Hepatocyte (in vitro differentiated cells): ENCODE data around the gene RPH3AL. TPM values are rescaled to one million over a fixed set of nuclear protein-coding genes. Genes with fewer than 3 reads are reported as not detected.

ENCODE experiments used
- DNase-seq: peaks from one replicate; pipeline ENCODE4 v3.0.0-alpha.2; 2016; ENCODE audit warnings: low spot score
- H2AFZ ChIP-seq: fragments of 200-600 bp; sonication (generic); 2 replicates; pipeline ENCODE4 v1.6.0; 2016; ENCODE audit warnings: antibody characterized with exemption, mild to moderate bottlenecking
- H3K27ac ChIP-seq: fragments of 200-600 bp; sonication (generic); 2 replicates; pipeline ENCODE4 v1.5.1; 2016; ENCODE audit warnings: mild to moderate bottlenecking
- H3K27me3 ChIP-seq: fragments of 200-600 bp; sonication (generic); 2 replicates; pipeline ENCODE4 v1.6.1; 2016
- H3K36me3 ChIP-seq: fragments of 200-600 bp; sonication (generic); replicated peaks from 2 replicates; pipeline ENCODE4 v1.5.1; 2016; ENCODE audit warnings: low read depth; ENCODE audit not compliant: insufficient read depth
- H3K4me1 ChIP-seq: fragments of 200-600 bp; sonication (generic); 2 replicates; pipeline ENCODE4 v1.5.1; 2016; ENCODE audit warnings: mild to moderate bottlenecking, moderate library complexity; ENCODE audit not compliant: insufficient read depth
- H3K4me2 ChIP-seq: fragments of 200-600 bp; sonication (generic); 2 replicates; pipeline ENCODE4 v1.6.0; 2016
- H3K4me3 ChIP-seq: fragments of 200-600 bp; sonication (generic); 2 replicates; pipeline ENCODE4 v1.5.1; 2016; ENCODE audit warnings: mild to moderate bottlenecking
- H3K79me2 ChIP-seq: fragments of 200-600 bp; sonication (generic); 2 replicates; pipeline ENCODE4 v1.6.0; 2017; ENCODE audit warnings: mild to moderate bottlenecking
- H3K9me2 ChIP-seq: fragments of 200-600 bp; sonication (generic); replicated peaks from 2 replicates; pipeline ENCODE4 v1.6.0; 2017; ENCODE audit warnings: mild to moderate bottlenecking; ENCODE audit not compliant: insufficient read depth
- H3K9me3 ChIP-seq: fragments of 200-600 bp; sonication (generic); 2 replicates; pipeline ENCODE4 v1.5.1; 2016; ENCODE audit warnings: low read depth, mild to moderate bottlenecking
- H4K20me1 ChIP-seq: fragments of 200-600 bp; sonication (generic); 2 replicates; pipeline ENCODE4 v1.6.0; 2016; ENCODE audit warnings: mild to moderate bottlenecking; ENCODE audit not compliant: insufficient read depth, poor library complexity, severe bottlenecking
- CTCF ChIP-seq: fragments of 200-600 bp; sonication (generic); IDR thresholded peaks from 2 replicates; pipeline ENCODE4 v1.5.1; 2016; ENCODE audit warnings: antibody characterized with exemption, mild to moderate bottlenecking; ENCODE audit not compliant: poor library complexity
- EZH2 ChIP-seq: fragments of 200-600 bp; sonication (generic); IDR thresholded peaks from 2 replicates; pipeline ENCODE4 v1.6.1; 2016; ENCODE audit warnings: antibody characterized with exemption, mild to moderate bottlenecking, borderline replicate concordance
- EZH2phosphoT487 ChIP-seq: fragments of 200-600 bp; sonication (generic); IDR thresholded peaks from one replicate; pipeline ENCODE4 v1.6.1; 2018; ENCODE audit warnings: antibody characterized with exemption, mild to moderate bottlenecking, low read depth, moderate library complexity; ENCODE audit not compliant: unreplicated experiment, severe bottlenecking
- WGBS: methylation state at CpG from one replicate; pipeline ENCODE4 v1.1.6; 2016; ENCODE audit warnings: low lambda C conversion rate; ENCODE audit errors: missing lambda C conversion rate; 5-methylcytosine and 5-hydroxymethylcytosine counted together
- polyA plus RNA-seq: library from polyadenylated mRNA; unstranded; fragments of >200 nt; fragmentation: Nextera tagmentation; extraction: Ambion mirVana; gene quantifications from 2 replicates; pipeline ENCODE4 v1.2.1, GENCODE V29; 2016
- total RNA-seq: library from RNA; depleted of rRNA; stranded (reverse); fragments of >200 nt; gene quantifications from 2 replicates; pipeline ENCODE4 v1.2.3, GENCODE V29; 2014

The RPH3AL gene
- total and polyA plus RNA-seq, 2 experiments from 2014 or later, result 7.0 to 7.6 TPM

- Histone ChIP-seq H3K27ac (no peak overlapping the region), H3K9me2 (no peaks in the 10 kb centered on the region), H3K9me3 (no peaks in the 10 kb centered on the region), H4K20me1 (no peaks in the 10 kb centered on the region), H3K36me3 (no peaks in the 10 kb centered on the region), H3K4me2 (no peak overlapping the region), H3K4me1 (no peaks in the 10 kb centered on the region), H3K79me2 (no peaks in the 10 kb centered on the region), H3K4me3 (no peak overlapping the region), H2AFZ (no peak overlapping the region), H3K27me3 (no peaks in the 10 kb centered on the region)
- TF ChIP-seq CTCF, result no peak
- no peak for TF ChIP-seq EZH2phosphoT487
- no peak for TF ChIP-seq EZH2
- DNase-seq, result no peak
- WGBS, result 96% methylated on average over 9 of the region's 9 CpGs
These were observed 38.5 kb downstream of the RPH3AL start for GRCh38 chr17:313911-314613.

GRCh38 chr17:313231-313630, 39.4 kb downstream of the RPH3AL start:
- Histone ChIP-seq H3K9me3 (no peaks in the 10 kb centered on the region), H3K4me2 (no peak overlapping the region), H4K20me1 (no peaks in the 10 kb centered on the region), H3K4me1 (no peaks in the 10 kb centered on the region), H3K36me3 (no peaks in the 10 kb centered on the region), H3K9me2 (no peaks in the 10 kb centered on the region), H3K27me3 (no peaks in the 10 kb centered on the region), H3K4me3 (no peak overlapping the region), H3K27ac (no peak overlapping the region), H2AFZ (no peak overlapping the region), H3K79me2 (no peaks in the 10 kb centered on the region)
- 91% methylated on average over 10 of the region's 10 CpGs for WGBS
- no peak for DNase-seq
- no peak for TF ChIP-seq CTCF
- TF ChIP-seq EZH2, result no peak
- TF ChIP-seq EZH2phosphoT487, result no peak

GRCh38 chr17:312476-313148, 40.0 kb downstream of the RPH3AL start:
- no peaks in the 10 kb centered on the region for H3K9me2 ChIP-seq
- H3K4me2 ChIP-seq, result no peak overlapping the region
- no peak for DNase-seq
- H3K36me3 ChIP-seq, result no peaks in the 10 kb centered on the region
- no peak overlapping the region for H3K4me3 ChIP-seq
- H2AFZ ChIP-seq, result no peak overlapping the region
- H3K27ac ChIP-seq, result no peak overlapping the region
- TF ChIP-seq EZH2phosphoT487, result no peak
- TF ChIP-seq CTCF, result no peak
- no peak for TF ChIP-seq EZH2
- H3K27me3 ChIP-seq, result no peaks in the 10 kb centered on the region
- no peaks in the 10 kb centered on the region for H3K9me3 ChIP-seq
- 88% methylated on average over 18 of the region's 18 CpGs for WGBS
- H3K79me2 ChIP-seq, result no peaks in the 10 kb centered on the region
- H3K4me1 ChIP-seq, result no peaks in the 10 kb centered on the region
- H4K20me1 ChIP-seq, result no peaks in the 10 kb centered on the region
